Stimulated activated CD4-positive, alpha-beta T cell treated with anti-CD3 and anti-CD28 coated beads, Interleukin-12 subunit alpha, Interleukin-12 subunit beta, amount 100 ng/mL, for 4 hours (primary cell): ENCODE results near the gene WLS.
"Not testable (repeated sequence)": the region's sequence is repeated elsewhere in the genome, so short reads cannot be mapped to it uniquely, and the experiment has no call there.

Experiments
- DNase-seq: peaks from one replicate; pipeline ENCODE4 v3.0.0-alpha.2; 2020

The WLS gene

DNA sequence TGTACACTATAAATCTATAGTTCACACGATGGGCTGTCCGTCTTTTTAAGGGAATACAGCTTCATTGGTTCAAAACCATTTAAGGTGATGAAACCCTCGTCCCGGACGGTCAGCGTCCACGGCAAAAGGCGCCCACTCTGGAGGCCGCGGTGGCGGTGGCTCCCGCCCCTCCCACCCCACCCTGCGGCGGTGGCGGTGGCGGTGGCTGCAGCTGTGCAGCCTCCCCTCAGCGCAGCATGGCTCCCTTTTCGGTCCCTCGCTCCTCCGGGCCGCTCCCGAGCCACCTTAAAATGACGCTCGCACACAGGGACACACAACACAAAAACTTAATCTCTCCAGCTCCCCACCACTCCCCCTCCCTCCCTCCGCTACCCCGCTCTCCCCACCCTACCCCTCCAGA is 69.1 kb downstream of the WLS start:
- no peak for DNase-seq

DNA sequence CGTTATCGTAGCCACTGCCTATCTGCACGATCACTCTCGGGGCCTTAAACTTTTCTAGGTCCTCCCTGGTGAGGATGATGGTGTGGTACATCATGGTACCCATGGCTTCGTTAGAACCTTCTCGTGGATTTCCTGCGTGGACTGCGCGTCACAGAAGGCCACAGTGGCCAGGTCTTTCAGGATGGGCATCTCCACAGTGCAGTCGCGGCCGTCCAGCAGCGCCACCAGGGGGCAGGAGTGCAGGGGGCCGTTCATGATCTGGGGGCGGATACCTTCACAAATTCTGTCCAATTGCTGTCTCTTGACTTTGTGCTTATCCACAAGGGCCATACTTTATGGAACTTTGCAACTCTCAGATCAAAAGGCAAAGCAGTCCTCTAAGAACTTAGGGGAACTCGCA is 69.6 kb downstream of the WLS start:
- no peak for DNase-seq

DNA sequence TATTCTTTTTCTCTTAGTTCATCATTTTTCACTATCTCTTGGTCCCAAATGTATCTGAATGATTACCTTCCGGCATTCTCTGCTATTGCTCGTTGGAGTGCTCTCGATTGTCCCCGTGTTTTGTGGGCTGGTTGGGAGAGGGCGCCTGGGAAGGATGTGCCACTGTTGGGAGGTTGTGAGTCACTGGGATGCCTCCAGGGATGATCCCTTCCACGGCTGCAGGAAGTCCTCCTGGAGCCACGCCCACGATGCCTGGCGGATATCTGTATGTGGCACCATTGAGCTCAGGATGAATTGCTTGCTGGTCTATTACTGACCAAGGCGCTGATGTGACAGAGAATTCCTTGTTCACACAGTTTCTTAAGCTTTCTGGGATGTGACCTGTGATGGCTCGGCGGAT is 70.7 kb downstream of the WLS start:
- not testable (repeated sequence) for DNase-seq

DNA sequence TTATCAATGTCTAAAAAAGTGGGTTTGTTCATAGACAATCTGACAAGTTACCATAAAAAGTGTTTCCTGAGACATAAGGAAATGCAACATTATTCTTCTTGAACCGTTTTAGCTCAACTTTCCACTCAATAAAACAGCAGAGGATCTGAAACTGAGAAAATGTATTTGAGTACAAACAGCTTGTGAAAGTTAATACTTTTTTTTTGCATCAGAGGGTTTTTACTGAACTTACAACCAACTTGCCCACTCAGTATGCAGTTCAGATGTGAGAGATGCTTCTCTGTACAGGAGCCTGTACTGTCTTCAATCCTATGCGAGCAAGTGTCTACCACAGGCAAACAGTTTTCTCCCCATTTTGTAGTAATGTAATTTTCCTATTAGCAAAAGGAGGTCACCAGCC is 71.4 kb downstream of the WLS start:
- DNase-seq = not testable (repeated sequence)

DNA sequence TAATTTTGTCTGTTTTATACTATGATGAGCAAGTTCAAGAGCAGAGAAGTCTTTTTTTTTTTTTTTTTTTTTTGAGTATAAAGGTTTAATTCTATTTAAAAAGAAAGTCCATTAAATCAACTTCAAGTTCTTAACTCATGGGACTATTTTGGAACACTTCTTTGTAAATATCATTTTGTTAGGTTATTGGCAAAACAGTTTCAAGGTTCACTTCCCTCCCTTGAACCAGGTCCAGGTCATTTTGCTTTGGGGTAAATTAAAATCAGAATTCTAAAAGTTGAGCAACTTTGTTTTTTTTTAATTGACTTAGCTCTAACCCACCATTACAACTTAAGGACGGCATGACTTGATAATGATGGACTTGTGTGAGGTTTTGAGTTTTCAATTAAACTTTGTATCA is 72.3 kb downstream of the WLS start:
- no peak for DNase-seq

DNA sequence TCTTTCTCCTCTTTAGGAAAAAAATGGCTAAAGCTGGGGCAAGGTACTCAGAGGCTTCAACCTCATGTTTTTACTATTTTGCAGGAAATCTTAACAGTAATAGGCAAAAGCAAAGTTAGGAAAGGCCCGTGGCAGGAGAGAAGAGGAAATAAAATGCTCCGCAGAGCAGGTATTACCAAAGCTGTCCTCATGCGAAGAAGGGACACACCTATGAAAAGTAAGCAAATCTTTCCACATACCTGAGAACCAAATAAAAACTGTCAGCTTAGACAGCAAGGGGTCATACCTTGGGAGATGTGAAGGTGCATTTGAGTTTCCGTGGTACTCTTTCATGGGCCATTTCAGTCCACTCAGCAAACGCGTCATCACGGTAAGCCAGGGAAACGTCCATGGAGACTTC is 73.5 kb downstream of the WLS start:
- DNase-seq = no peak

DNA sequence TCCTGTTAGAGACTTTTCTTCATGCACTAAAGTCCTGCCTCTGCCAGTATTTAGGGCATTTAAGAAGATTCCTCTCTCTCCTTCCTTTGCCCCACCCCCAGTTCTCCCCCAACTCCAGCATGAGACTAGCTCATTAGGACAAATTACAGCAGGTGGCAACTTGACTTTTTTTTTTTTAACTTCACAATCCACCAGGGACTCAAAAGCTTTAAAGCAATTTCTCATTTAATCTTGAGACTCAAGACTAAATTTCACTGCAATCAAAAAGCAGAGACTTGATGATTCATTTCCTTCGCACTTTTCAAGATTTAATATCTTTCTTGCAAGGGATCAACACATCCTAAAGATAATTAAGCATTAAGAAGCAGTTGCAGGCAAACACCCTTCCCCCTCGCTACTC is 74.9 kb downstream of the WLS start:
- DNase-seq = no peak

DNA sequence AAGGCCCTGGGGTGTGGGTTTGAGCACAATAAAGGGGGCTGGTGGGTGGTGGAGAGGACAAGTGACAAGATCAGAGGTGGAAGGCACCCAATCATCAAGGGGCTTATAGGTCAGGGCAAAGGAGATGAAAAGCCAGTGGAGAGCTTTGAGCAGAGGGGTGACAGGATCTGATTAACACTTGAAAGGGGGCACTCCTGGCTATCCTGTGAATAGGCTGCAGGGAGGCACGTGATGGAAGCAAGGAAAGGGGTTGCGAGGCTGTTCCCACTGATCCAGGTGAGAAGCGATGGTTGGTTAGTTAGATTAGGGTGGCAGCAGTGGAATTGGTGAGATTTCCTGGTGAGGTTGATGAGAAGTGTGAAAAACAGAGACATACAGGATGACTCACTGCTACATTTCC is 80.6 kb downstream of the WLS start:
- no peak for DNase-seq

DNA sequence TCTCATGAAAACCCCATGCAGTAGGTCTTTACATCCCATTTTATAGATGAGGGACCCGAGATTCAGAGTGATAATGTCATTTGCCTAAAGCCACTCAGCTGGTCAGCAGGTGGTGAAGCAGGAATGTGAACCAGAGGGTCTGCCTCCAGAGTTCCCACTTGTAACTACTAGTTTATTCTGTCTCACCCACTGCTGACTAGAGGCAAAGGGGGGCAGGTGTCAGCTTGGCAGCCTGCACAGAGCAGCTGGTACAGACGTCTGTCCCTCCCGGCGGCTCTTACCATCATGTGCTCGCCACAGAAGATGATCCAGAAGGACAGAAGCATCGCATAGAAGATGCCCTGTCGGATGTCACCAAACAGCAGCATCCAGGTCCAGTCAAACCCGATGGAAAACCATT is 82.4 kb downstream of the WLS start:
- no peak for DNase-seq

DNA sequence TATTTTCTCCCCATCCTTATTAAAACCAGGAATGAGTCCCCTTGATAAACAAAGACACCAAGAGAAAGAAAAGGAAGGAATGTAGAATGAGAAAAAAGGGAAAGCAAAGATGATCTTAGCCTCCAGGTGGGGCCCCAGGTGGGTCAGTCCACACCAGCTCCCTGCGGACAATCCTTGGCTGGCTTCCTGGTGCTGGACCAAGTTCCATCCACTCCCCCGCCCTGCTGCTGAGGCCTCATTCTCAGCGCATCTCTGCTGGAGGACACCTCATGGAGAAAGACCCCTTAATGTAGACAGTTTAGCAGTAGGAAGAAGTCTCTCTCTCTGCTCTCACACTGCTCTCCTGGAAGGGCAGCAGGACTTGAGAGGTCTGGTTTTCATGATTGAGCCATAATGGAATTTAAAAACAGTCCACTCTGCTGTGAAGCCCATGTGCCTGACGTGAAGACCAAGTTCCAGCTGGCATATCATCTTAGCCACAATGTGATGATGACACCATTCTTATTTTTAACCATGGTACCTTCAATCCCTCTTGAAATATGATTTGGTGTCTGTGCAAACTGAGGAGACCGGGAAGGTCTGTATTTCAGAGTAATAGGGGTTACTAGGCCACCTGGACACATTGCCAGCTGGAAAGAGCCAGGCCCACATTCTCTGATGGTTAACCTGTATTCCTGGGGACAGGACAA is 83.1 kb downstream of the WLS start:
- DNase-seq = no peak

DNA sequence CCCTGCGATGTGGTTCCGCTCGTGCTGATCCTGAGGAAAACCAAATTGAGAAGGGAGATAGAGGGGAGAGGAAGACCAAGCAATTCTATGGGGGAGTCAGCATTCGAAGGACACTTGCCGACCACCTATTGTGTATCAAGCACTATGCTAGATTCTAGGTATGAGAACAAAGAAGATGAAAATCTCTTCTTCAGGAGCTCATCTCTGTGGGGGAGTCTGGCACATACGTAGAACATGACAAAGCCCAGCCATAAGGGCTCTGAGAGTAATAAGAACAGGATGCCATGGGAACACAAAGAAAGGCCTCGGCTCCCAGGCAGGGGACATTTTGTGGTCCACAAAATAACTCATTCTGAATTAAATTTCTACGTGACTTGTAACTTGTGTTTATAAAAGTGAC is 83.7 kb downstream of the WLS start:
- no peak for DNase-seq

DNA sequence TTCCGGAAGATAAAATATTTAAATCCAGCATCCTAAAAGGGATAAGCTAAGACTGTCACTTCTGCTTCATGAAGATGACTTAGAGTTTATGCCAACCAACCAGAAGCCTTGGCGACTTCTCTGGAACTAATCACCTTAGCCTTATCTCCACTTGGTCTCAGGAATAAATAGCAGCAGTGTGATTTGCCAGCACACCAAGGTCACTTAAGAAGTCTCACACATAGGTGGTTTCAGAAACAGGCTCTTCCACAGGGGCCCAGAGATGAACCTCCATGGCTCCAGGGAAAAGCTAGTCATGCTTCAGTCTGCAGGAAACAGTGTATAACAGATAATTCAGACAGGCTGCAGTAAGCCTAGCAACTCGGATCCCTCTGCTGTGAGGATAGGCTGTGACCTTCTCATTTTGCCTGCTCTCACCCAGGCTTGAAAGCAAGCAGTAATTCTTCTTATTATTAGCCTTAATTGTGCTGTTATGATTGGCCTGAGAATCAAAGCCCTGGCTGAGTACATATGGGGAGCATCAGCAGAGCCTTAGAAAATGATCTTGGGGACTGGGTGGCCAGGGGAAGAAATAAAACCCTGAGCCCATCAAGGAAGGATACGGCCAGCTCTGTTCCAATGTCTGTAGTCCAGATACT is 84.7 kb downstream of the WLS start:
- no peak for DNase-seq

DNA sequence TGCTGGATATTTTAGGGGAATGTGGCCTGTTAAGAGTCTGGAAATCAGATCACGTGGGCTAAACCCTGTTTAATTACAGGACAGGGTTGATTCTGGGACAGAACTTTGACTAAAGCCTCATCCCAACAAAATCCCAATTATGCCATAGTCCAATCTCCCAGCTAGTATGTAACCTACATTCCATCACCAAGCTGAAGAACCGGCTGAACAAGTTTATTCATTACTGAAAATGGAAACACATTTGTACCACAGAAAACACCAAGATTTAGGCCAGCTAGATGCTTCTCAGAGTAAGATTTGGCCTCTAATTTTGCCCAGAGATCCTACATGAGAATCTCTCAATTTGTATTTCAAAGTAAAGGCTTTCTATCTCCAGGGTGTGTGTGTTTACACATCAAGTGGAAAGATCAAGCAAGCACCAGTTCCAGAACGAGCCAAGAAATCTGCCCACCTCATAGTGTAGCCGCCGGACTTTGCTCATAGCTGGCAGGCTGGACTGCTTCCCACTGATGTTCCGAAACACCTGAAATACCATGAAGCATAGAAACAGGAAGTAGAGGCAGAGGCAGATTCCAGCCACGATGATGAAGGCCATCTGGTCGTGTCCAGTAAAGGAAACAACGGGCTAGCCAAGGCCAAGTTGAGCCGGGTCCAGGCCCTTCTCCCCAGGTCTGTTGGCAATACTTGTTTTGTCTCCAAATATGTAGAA is 86.8 kb downstream of the WLS start:
- DNase-seq = no peak

DNA sequence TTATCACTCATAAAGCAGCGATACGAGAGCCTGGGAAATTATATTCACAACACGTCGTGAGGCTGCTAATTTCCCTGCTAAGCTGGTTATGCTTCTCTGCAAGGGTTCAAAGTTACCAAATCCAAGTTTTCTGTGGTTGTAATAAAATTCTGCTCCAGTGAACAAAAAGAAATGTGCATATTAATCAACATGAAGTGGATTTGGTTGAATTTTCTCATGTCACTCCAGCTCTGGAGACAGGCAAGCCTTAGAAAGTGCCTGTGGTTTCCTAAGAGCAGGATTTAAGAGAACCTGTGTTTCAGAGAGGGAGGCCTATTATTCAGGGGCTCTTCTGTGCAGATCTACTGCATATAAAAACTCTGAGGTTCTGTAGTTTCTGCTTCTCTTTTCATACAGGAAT is 87.5 kb downstream of the WLS start:
- DNase-seq = no peak

DNA sequence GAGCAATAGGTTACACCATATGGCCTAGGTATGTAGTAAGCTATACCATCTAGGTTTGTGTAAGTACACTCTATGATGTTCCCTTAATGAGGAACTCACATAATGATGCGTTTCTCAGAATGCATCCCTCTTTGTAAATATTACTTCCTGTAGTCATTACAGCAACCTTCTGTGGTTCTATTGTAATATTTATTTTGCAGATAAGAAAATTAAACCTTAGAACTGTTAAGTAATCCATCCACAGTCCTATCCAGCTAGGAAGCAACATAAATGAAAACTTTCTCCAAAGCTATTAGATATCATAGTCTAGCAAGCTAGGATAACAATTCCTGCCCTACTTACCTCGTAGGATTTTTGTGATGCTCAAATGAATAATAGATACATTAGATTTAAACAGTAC is 88.7 kb downstream of the WLS start:
- no peak for DNase-seq

DNA sequence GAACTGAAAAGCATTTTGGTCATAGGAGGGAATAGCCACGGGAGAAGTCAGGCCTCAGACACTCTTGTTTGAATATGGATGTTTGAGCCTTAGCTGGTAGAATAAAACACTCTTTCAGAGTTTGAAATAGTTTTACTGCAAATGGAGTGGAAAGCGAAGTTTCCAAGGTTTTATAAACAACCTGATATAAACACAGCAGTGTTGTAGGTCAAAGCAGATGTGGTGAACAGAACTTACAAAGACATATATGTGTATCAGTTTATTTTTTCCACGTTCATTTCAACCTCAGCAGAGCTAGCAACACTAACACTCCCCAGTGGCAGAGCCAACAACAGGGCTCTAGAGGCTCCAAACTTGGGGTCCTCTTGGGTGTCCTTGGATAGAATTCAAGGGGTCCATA is 89.9 kb downstream of the WLS start:
- DNase-seq = no peak

DNA sequence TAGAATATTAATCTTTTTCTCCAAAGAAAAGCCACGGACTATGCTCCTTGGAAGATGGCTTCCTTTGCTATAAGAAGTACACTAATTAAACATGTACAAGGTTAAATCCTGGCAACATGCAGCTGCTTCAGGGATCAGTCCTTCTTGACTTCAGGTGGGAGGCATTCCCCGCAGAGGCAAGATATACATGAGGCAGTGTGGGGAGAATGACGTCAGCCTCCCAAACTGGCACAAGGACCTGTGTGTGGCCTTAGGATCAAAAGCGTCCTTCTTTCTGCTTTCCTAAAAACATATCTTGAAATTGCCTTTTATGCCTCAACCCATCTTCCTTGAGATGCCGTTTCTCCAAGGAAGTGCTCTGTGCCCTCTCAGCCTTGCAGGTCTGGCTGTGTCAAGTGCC is 90.3 kb downstream of the WLS start:
- DNase-seq = no peak

DNA sequence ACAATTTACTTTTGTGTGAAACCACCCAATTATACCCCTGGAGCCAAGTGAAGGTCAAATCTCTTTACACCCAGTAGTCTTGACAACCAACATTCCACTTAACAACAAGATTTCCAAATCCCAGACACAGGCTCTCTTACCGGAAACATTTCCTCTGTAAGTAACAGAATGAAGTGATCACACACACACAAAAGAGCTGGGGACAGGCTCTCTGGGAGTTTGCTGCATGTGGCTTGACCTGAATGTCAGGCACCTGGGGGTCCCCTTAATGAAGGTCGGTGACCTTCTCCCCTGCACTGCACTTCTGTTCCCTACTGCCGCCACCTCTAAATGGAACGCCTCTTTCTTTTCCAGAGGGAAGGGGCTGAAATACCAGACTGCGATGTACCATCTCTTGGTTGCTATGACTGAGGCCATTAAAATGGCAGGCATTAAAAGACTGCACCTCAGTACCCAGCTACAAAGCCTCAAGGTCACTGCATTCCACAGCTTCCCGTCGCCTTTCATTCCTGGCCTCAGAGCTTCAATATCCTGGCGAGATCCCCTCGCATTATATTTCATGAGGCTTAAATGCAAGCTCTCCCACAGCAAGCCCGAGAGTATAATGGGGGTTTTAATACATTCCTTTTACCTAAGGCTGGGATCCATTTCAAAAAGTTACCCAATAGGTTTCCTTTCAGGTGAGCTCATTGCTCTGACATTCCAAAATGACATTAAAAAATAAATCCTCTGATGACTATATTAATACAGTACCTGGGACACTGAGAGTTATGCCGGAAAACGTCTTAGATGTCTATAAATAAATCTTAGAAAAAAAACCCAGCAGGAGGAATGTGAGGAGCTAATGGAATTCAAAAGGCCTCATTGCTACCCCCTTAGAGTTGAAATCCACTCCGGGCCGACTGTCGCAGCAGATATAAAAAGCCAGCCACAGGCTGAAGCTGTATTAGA is 91.0 kb downstream of the WLS start:
- no peak for DNase-seq

DNA sequence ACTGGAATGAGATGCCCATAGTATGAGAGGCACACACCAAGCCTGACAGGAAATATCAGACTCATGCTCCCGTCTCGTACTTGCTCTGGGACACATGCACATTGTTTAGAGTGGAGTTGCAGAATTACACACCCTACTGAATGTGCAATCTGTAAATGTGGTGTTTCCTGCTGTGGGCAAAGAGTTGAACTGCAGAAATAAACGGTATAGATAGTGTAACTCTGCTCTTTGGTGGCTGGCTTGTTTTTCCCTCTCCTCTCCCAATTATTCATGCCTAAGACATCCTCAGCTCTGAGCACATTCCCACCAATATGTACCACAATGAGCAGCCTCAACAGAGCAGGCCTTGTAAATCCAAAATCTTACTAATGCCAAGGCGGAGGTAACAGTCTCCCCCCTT is 91.8 kb downstream of the WLS start:
- no peak for DNase-seq

DNA sequence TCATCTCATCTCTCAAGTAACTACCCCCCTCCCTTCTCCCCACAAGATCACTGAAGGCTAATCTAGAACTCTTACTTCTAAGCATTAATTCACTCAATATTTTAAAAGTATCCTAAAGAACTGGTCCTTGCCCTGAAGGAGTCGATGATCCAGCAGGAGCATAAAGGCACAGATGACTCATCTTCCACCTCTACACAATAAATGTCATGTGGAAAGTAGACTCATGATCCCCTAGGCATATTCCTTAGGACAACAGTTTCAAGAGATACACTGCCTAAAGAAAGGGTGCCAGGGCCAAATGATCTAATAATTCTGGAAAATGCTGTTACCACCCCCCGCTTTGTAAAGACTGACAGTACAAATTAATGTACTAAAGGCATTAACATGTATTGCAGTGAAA is 96.1 kb downstream of the WLS start:
- DNase-seq = no peak

DNA sequence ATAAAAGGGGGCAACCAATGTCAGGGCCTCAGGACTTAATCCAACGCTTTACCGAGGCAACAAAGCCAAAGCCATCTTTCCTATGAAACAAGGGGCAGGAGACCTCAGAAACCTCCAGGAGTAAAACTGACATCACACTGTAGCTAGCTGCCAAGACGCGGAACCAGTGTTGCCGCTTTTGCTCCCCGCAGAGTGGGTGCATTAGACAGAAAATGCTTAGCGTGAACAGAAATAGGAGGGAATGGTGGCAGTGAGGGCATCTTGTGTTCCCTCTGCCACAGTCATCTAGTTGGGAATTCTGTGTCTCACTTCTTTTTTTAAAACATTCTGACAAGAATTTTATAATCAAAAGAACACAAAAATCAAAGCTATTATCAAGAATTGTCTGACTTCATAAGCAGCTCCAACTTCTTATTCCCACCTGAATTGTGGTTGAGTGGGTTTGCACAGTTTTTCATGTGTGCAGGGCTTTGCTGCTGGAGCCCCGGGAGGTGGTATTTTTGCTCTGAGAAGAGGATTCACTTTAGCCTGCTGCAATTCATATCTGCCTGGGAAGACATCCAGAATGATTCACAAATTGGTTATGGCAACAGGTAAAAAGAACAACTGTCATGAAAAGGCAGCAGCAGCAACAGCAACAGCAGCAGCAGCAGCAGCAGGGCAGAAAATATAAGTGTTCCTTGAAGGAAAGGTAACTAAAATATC is 99.7 kb downstream of the WLS start:
- DNase-seq = no peak

DNA sequence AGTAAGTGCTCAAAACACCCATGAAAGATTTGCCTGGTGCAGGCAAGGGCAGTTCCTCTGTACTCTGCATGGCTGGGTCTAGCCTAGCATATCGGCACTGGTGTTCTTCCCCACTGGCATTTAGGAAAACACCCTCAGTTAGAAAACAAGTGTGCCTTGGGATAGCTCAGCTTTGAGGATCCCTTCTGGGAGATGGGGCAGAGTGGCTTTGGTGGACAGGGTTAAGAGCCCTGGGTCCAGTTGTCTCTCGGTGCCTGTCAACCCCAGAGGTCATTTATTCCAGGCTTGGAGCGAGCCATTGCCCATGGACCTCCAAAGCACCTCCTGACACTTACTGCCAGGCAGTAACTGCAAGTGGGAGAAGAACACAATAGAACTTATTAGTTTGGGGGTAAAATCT is 101.1 kb downstream of the WLS start:
- no peak for DNase-seq
